ENCODE data around the gene CPO. TPM values are rescaled to one million over a fixed set of nuclear protein-coding genes. Genes with fewer than 3 reads are reported as not detected.

CPO gene
- polyA plus RNA-seq, 2 donors, result 0.06 to 0.15 TPM

GRCh38 chr2:206993964-206994363, 54.6 kb downstream of the CPO start:
- no peaks in the 10 kb centered on the region for H3K9me3 ChIP-seq (ENCODE audit: control insufficient read depth in 2 of 2, insufficient read depth in 1 of 2, low read depth in 1 of 2, low read length in 1 of 2)
- H3K4me1 ChIP-seq (ENCODE audit: control insufficient read depth in 2 of 2, insufficient read depth in 2 of 2, low read length in 1 of 2), result no peaks in the 10 kb centered on the region
- H3K27ac ChIP-seq (ENCODE audit: low read depth in 2 of 2, low read length in 1 of 2), result no peak overlapping the region
- H3K36me3 ChIP-seq (ENCODE audit: control insufficient read depth in 2 of 2, insufficient read depth in 2 of 2, low read length in 1 of 2), result no peaks in the 10 kb centered on the region
- H3K27me3 ChIP-seq (ENCODE audit: control insufficient read depth in 1 of 2, insufficient read depth in 2 of 2, low read length in 2 of 2), result no peaks in the 10 kb centered on the region
- H3K4me3 ChIP-seq (ENCODE audit: low read depth in 1 of 2, low read length in 2 of 2), result no peak overlapping the region
- WGBS, 2 donors, result 51 to 77% methylated on average over 4 of the region's 4 CpGs

- no peaks in the 10 kb centered on the region for H3K36me3 ChIP-seq (ENCODE audit: control insufficient read depth in 2 of 2, insufficient read depth in 2 of 2, low read length in 1 of 2)
- H3K9me3 ChIP-seq (ENCODE audit: control insufficient read depth in 2 of 2, insufficient read depth in 1 of 2, low read depth in 1 of 2, low read length in 1 of 2), result no peaks in the 10 kb centered on the region
- no peaks in the 10 kb centered on the region for H3K4me1 ChIP-seq (ENCODE audit: control insufficient read depth in 2 of 2, insufficient read depth in 2 of 2, low read length in 1 of 2)
- no peak overlapping the region for H3K27ac ChIP-seq (ENCODE audit: low read depth in 2 of 2, low read length in 1 of 2)
- no peak overlapping the region for H3K4me3 ChIP-seq (ENCODE audit: low read depth in 1 of 2, low read length in 2 of 2)
- no peaks in the 10 kb centered on the region for H3K27me3 ChIP-seq (ENCODE audit: control insufficient read depth in 1 of 2, insufficient read depth in 2 of 2, low read length in 2 of 2)
Measured at GRCh38 chr2:206996556-206997065, 57.3 kb downstream of the CPO start.

- H3K4me3 ChIP-seq (ENCODE audit: low read depth in 1 of 2, low read length in 2 of 2), result no peak overlapping the region
- no peaks in the 10 kb centered on the region for H3K27me3 ChIP-seq (ENCODE audit: control insufficient read depth in 1 of 2, insufficient read depth in 2 of 2, low read length in 2 of 2)
- no peaks in the 10 kb centered on the region for H3K36me3 ChIP-seq (ENCODE audit: control insufficient read depth in 2 of 2, insufficient read depth in 2 of 2, low read length in 1 of 2)
- no peak overlapping the region for H3K27ac ChIP-seq (ENCODE audit: low read depth in 2 of 2, low read length in 1 of 2)
- no peaks in the 10 kb centered on the region for H3K9me3 ChIP-seq (ENCODE audit: control insufficient read depth in 2 of 2, insufficient read depth in 1 of 2, low read depth in 1 of 2, low read length in 1 of 2)
- 52 to 54% methylated on average over 1 of the region's 1 CpG for WGBS, 2 donors
- no peaks in the 10 kb centered on the region for H3K4me1 ChIP-seq (ENCODE audit: control insufficient read depth in 2 of 2, insufficient read depth in 2 of 2, low read length in 1 of 2)
Measured at GRCh38 chr2:207008105-207008990, 69.0 kb downstream of the CPO start.

GRCh38 chr2:207012461-207012860, 73.1 kb downstream of the CPO start:
- Histone ChIP-seq H3K27ac (ENCODE audit: low read depth in 2 of 2, low read length in 1 of 2) (no peak overlapping the region), H3K9me3 (ENCODE audit: control insufficient read depth in 2 of 2, insufficient read depth in 1 of 2, low read depth in 1 of 2, low read length in 1 of 2) (no peaks in the 10 kb centered on the region), H3K4me3 (ENCODE audit: low read depth in 1 of 2, low read length in 2 of 2) (no peak overlapping the region), H3K36me3 (ENCODE audit: control insufficient read depth in 2 of 2, insufficient read depth in 2 of 2, low read length in 1 of 2) (no peaks in the 10 kb centered on the region), H3K27me3 (ENCODE audit: control insufficient read depth in 1 of 2, insufficient read depth in 2 of 2, low read length in 2 of 2) (no peaks in the 10 kb centered on the region), H3K4me1 (ENCODE audit: control insufficient read depth in 2 of 2, insufficient read depth in 2 of 2, low read length in 1 of 2) (peaks cover 0 to 3% of the 10 kb centered on the region in 2 donors)
- 44 to 55% methylated on average over 1 of the region's 1 CpG for WGBS, 2 donors

GRCh38 chr2:207014424-207014823, 75.1 kb downstream of the CPO start:
- no peak overlapping the region for H3K4me3 ChIP-seq (ENCODE audit: low read depth in 1 of 2, low read length in 2 of 2)
- H3K27me3 ChIP-seq (ENCODE audit: control insufficient read depth in 1 of 2, insufficient read depth in 2 of 2, low read length in 2 of 2), result no peaks in the 10 kb centered on the region
- H3K9me3 ChIP-seq (ENCODE audit: control insufficient read depth in 2 of 2, insufficient read depth in 1 of 2, low read depth in 1 of 2, low read length in 1 of 2), result no peaks in the 10 kb centered on the region
- 41 to 56% methylated on average over 2 of the region's 2 CpGs for WGBS, 2 donors
- peaks cover 0 to 3% of the 10 kb centered on the region in 2 donors for H3K4me1 ChIP-seq (ENCODE audit: control insufficient read depth in 2 of 2, insufficient read depth in 2 of 2, low read length in 1 of 2)
- no peak overlapping the region for H3K27ac ChIP-seq (ENCODE audit: low read depth in 2 of 2, low read length in 1 of 2)
- H3K36me3 ChIP-seq (ENCODE audit: control insufficient read depth in 2 of 2, insufficient read depth in 2 of 2, low read length in 1 of 2), result no peaks in the 10 kb centered on the region

- H3K9me3 ChIP-seq (ENCODE audit: control insufficient read depth in 2 of 2, insufficient read depth in 1 of 2, low read depth in 1 of 2, low read length in 1 of 2), result no peaks in the 10 kb centered on the region
- no peak overlapping the region for H3K4me3 ChIP-seq (ENCODE audit: low read depth in 1 of 2, low read length in 2 of 2)
- whole genome bisulfite sequencing, 2 donors, result 60 to 62% methylated on average over 3 of the region's 3 CpGs
- peaks cover 0 to 3% of the 10 kb centered on the region in 2 donors for H3K4me1 ChIP-seq (ENCODE audit: control insufficient read depth in 2 of 2, insufficient read depth in 2 of 2, low read length in 1 of 2)
- no peak overlapping the region for H3K27ac ChIP-seq (ENCODE audit: low read depth in 2 of 2, low read length in 1 of 2)
- no peaks in the 10 kb centered on the region for H3K27me3 ChIP-seq (ENCODE audit: control insufficient read depth in 1 of 2, insufficient read depth in 2 of 2, low read length in 2 of 2)
- no peaks in the 10 kb centered on the region for H3K36me3 ChIP-seq (ENCODE audit: control insufficient read depth in 2 of 2, insufficient read depth in 2 of 2, low read length in 1 of 2)
Measured at GRCh38 chr2:207015901-207016300, 76.6 kb downstream of the CPO start.

Other genes starting within 250 kb of the CPO start
- not detected for gene DYTN, start 221.1 kb upstream of the CPO start, polyA plus RNA-seq
- gene MDH1B, start 174.2 kb upstream of the CPO start, polyA plus RNA-seq, result under 1 TPM; 0.31 to 0.51 TPM
- gene FASTKD2, start 173.9 kb upstream of the CPO start, polyA plus RNA-seq, result 10 to 100 TPM in 1 of 2 donors, 1 to 10 TPM in 1; 7.3 to 16.7 TPM
- gene KLF7, start 226.4 kb downstream of the CPO start, polyA plus RNA-seq, result 1 to 10 TPM; 3.0 to 3.4 TPM

Measured in esophagus (tissue), 2 donors.